GM23338 (cell line): Measurements from ENCODE around the gene ADCYAP1R1. TPM values are rescaled to one million over a fixed set of nuclear protein-coding genes. Genes with fewer than 3 reads are reported as not detected.

Experiments used
- ATAC-seq: fragments of 200-7000 bp; cut with Tn5 transposase; 3 replicates; pipeline ENCODE4 v1.9.1; 2020
- DNase-seq: peaks from one replicate; pipeline ENCODE4 v3.0.0-alpha.2; 2015; ENCODE audit warnings: low spot score
- H2AFZ ChIP-seq: fragments of 200-600 bp; sonication (generic); 2 replicates; pipeline ENCODE4 v1.8.0; 2016; ENCODE audit warnings: antibody characterized with exemption, mild to moderate bottlenecking, moderate library complexity
- H3F3A ChIP-seq: fragments of 200-600 bp; sonication (generic); replicated peaks from 2 replicates; pipeline ENCODE4 v1.8.0; 2017; ENCODE audit warnings: antibody characterized with exemption, mixed run types, low read depth
- H3K27ac ChIP-seq: fragments of 200-600 bp; sonication (generic); 2 replicates; pipeline ENCODE4 v1.6.1; 2016; ENCODE audit warnings: low read depth
- H3K27me3 ChIP-seq: fragments of 200-600 bp; sonication (generic); 2 replicates; pipeline ENCODE4 v1.8.0; 2016; ENCODE audit warnings: mild to moderate bottlenecking, mixed run types, moderate library complexity; ENCODE audit not compliant: insufficient read depth
- H3K36me3 ChIP-seq: fragments of 200-600 bp; sonication (generic); 2 replicates; pipeline ENCODE4 v1.8.0; 2016; ENCODE audit warnings: mild to moderate bottlenecking; ENCODE audit not compliant: insufficient read depth
- H3K4me1 ChIP-seq: fragments of 200-600 bp; sonication (generic); 2 replicates; pipeline ENCODE4 v1.8.0; 2016; ENCODE audit warnings: mild to moderate bottlenecking, moderate library complexity; ENCODE audit not compliant: insufficient read depth
- H3K4me2 ChIP-seq: fragments of 200-600 bp; sonication (generic); 2 replicates; pipeline ENCODE4 v1.7.1; 2017; ENCODE audit warnings: mixed run types
- H3K4me3 ChIP-seq: fragments of 200-600 bp; sonication (generic); 2 replicates; pipeline ENCODE4 v1.6.1; 2016; ENCODE audit warnings: mixed run types
- H3K79me2 ChIP-seq: fragments of 200-600 bp; sonication (generic); replicated peaks from 2 replicates; pipeline ENCODE4 v1.8.0; 2017; ENCODE audit warnings: mild to moderate bottlenecking; ENCODE audit not compliant: insufficient read depth
- H3K9me2 ChIP-seq: fragments of 200-600 bp; sonication (generic); 2 replicates; pipeline ENCODE4 v1.8.0; 2017; ENCODE audit not compliant: insufficient read depth
- H4K20me1 ChIP-seq: fragments of 200-600 bp; sonication (generic); replicated peaks from 2 replicates; pipeline ENCODE4 v1.8.0; 2017; ENCODE audit warnings: mild to moderate bottlenecking; ENCODE audit not compliant: insufficient read depth
- H3K27ac Mint-ChIP-seq: 2 replicates; pipeline ENCODE4 v1.8.0; 2020; ENCODE audit warnings: inconsistent platforms, mild to moderate bottlenecking, moderate library complexity, mixed read lengths
- H3K27me3 Mint-ChIP-seq: 3 replicates; pipeline ENCODE4 v1.8.0; 2022; ENCODE audit warnings: low read depth, mild to moderate bottlenecking, moderate library complexity, mixed read lengths, inconsistent platforms; ENCODE audit not compliant: insufficient read depth, poor library complexity
- H3K36me3 Mint-ChIP-seq: 3 replicates; pipeline ENCODE4 v1.8.0; 2021; ENCODE audit warnings: low read depth, mild to moderate bottlenecking, inconsistent platforms, moderate library complexity, mixed read lengths
- H3K4me1 Mint-ChIP-seq: 3 replicates; pipeline ENCODE4 v1.8.0; 2020; ENCODE audit warnings: mild to moderate bottlenecking, inconsistent platforms, mixed read lengths
- H3K4me3 Mint-ChIP-seq: 3 replicates; pipeline ENCODE4 v1.8.0; 2021; ENCODE audit warnings: moderate library complexity, mild to moderate bottlenecking, inconsistent platforms, mixed read lengths
- H3K9me3 Mint-ChIP-seq: 3 replicates; pipeline ENCODE4 v1.8.0; 2020; ENCODE audit warnings: moderate library complexity, mild to moderate bottlenecking, inconsistent platforms, mixed read lengths
- CREB1 ChIP-seq: fragments of 250-450 bp; sonication (Bioruptor Pico); IDR thresholded peaks from 2 replicates; pipeline ENCODE4 v1.5.0; 2020; ENCODE audit warnings: low read depth, mild to moderate bottlenecking, moderate library complexity
- EZH2phosphoT487 ChIP-seq: fragments of 200-600 bp; sonication (generic); IDR thresholded peaks from one replicate; pipeline ENCODE4 v1.8.1; 2018; ENCODE audit warnings: antibody characterized with exemption; ENCODE audit not compliant: unreplicated experiment
- JUNB ChIP-seq: IDR thresholded peaks from one replicate; pipeline ENCODE4 v1.6.1; 2016; ENCODE audit warnings: antibody characterized with exemption; ENCODE audit not compliant: unreplicated experiment
- POLR2AphosphoS5 ChIP-seq: IDR thresholded peaks from 2 replicates; pipeline ENCODE4 v1.6.1; 2016; ENCODE audit warnings: antibody characterized with exemption, low read depth
- STAT1 ChIP-seq: IDR thresholded peaks from one replicate; pipeline ENCODE4 v1.6.1; 2016; ENCODE audit warnings: antibody characterized with exemption; ENCODE audit not compliant: unreplicated experiment
- ZNF114 ChIP-seq: fragments of 250-450 bp; sonication (Bioruptor Pico); IDR thresholded peaks from 2 replicates; pipeline ENCODE4 v1.5.0; 2020; ENCODE audit warnings: mild to moderate bottlenecking, moderate library complexity
- ZNF331 ChIP-seq: fragments of 250-450 bp; sonication (Bioruptor Pico); IDR thresholded peaks from 2 replicates; pipeline ENCODE4 v1.5.0; 2020; ENCODE audit warnings: low read depth, mild to moderate bottlenecking, moderate library complexity
- ZNF462 ChIP-seq: fragments of 250-450 bp; sonication (Bioruptor Pico); IDR thresholded peaks from 2 replicates; pipeline ENCODE4 v1.5.0; 2020; ENCODE audit warnings: mild to moderate bottlenecking, moderate library complexity
- polyA plus RNA-seq: library from polyadenylated mRNA; unstranded; fragments of >200 nt; fragmentation: Nextera tagmentation; extraction: Ambion mirVana; gene quantifications from 2 replicates; pipeline ENCODE4 v1.2.1, GENCODE V29; 2016
- total RNA-seq: library from RNA; depleted of rRNA; stranded (reverse); fragments of >200 nt; shearing (Covaris generic); gene quantifications from 2 replicates; pipeline ENCODE4 v1.2.3, GENCODE V29; 2014
- TF ChIP-seq, protein P1 (sequence below), 2 experiments: fragments of 200-600 bp in 1 of 2; sonication (generic) in 1 of 2; conservative IDR thresholded peaks; 2 replicates each; pipeline versions ENCODE4 v1.5.1 to v1.6.1; 2016 to 2017; ENCODE audit warnings: antibody characterized with exemption in 2 of 2, low read depth in 2 of 2, mild to moderate bottlenecking in 2 of 2, moderate library complexity in 1 of 2
- TF ChIP-seq, protein P2 (sequence below): IDR thresholded peaks from 2 replicates; pipeline ENCODE4 v1.6.1; 2016; ENCODE audit warnings: antibody characterized with exemption

The ADCYAP1R1 gene
- total and polyA plus RNA-seq, 2 experiments from 2014 or later: 1.8 to 10.6 TPM

GRCh38 chr7:31053986-31054385 lies 1.9 kb downstream of the ADCYAP1R1 start:
- peak overlapping the region; percentile 91 for H3K4me2 ChIP-seq
- Mint-ChIP-seq H3K4me1 (peaks cover 23% of the 10 kb centered on the region), H3K27me3 (peaks cover 30% of the 10 kb centered on the region), H3K9me3 (no peaks in the 10 kb centered on the region), H3K27ac (no peak overlapping the region), H3K4me3 (peak overlapping the region; percentile 58), H3K36me3 (no peaks in the 10 kb centered on the region)
- ATAC-seq: no peak
- DNase-seq: no peak
- no peaks in the 10 kb centered on the region for H3K9me2 ChIP-seq
- H3K4me1 ChIP-seq: peaks cover 10% of the 10 kb centered on the region
- H3K4me3 ChIP-seq: peak overlapping the region; percentile 81
- H3K79me2 ChIP-seq: no peaks in the 10 kb centered on the region; the same call in 1 of the 2 replicates
- no peak overlapping the region for H2AFZ ChIP-seq
- TF ChIP-seq, protein P1, sequence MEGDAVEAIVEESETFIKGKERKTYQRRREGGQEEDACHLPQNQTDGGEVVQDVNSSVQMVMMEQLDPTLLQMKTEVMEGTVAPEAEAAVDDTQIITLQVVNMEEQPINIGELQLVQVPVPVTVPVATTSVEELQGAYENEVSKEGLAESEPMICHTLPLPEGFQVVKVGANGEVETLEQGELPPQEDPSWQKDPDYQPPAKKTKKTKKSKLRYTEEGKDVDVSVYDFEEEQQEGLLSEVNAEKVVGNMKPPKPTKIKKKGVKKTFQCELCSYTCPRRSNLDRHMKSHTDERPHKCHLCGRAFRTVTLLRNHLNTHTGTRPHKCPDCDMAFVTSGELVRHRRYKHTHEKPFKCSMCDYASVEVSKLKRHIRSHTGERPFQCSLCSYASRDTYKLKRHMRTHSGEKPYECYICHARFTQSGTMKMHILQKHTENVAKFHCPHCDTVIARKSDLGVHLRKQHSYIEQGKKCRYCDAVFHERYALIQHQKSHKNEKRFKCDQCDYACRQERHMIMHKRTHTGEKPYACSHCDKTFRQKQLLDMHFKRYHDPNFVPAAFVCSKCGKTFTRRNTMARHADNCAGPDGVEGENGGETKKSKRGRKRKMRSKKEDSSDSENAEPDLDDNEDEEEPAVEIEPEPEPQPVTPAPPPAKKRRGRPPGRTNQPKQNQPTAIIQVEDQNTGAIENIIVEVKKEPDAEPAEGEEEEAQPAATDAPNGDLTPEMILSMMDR (conservative IDR thresholded peaks at IDR 0.05; ENCODE audit: low read depth in 2 of 2): no peak
- TF ChIP-seq POLR2AphosphoS5 (no peak), EZH2phosphoT487 (no peak), ZNF331 (CRISPR knock-in tag) (no peak)
- TF ChIP-seq, protein P2, sequence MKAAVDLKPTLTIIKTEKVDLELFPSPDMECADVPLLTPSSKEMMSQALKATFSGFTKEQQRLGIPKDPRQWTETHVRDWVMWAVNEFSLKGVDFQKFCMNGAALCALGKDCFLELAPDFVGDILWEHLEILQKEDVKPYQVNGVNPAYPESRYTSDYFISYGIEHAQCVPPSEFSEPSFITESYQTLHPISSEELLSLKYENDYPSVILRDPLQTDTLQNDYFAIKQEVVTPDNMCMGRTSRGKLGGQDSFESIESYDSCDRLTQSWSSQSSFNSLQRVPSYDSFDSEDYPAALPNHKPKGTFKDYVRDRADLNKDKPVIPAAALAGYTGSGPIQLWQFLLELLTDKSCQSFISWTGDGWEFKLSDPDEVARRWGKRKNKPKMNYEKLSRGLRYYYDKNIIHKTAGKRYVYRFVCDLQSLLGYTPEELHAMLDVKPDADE: no peak
- H3K36me3 ChIP-seq: no peaks in the 10 kb centered on the region
- no peaks in the 10 kb centered on the region for H4K20me1 ChIP-seq
- peaks cover 31% of the 10 kb centered on the region for H3K27me3 ChIP-seq
- H3F3A ChIP-seq: 0 out of 2 replicates have a peak, but pooled peaks cover 4% of the 10 kb centered on the region
- H3K27ac ChIP-seq: no peak overlapping the region

DNA sequence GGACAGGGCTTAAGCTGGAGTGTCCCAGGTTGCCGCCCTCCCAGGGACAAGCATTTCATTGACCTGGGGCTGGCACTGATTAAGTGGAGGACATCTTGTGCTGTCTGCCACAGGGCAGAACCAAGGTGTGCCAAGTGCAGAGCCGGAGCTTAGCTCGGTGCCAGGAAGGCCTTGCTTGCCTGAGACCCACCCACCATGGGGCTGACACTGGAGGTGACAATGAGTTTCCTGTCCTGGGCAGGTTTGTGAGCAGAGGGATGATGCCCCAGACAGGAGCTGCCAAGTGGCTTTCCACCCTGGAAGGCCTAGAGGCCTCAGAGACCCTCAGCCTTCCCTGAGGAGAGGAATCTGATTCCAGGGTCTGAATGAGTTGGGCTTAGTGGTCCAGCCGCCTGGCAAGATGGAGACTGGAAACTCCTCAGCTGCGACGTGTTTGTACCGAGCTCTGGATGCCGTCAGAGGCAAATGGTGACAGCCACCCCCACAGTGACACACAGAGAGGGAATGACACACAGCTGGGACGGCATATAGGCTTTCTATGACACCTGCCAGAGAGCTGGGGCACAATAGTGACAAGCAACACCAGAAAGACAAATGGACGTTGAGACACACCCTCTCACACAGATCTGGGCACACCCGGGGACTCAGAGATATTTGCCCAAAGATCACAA lies 2.6 kb downstream of the ADCYAP1R1 start:
- Mint-ChIP-seq H3K4me3 (no peak overlapping the region), H3K4me1 (peaks cover 29% of the 10 kb centered on the region), H3K27ac (no peak overlapping the region), H3K36me3 (no peaks in the 10 kb centered on the region), H3K27me3 (peaks cover 35% of the 10 kb centered on the region), H3K9me3 (no peaks in the 10 kb centered on the region)
- Histone ChIP-seq H3K36me3 (no peaks in the 10 kb centered on the region), H3K79me2 (no peaks in the 10 kb centered on the region; the same call in 1 of the 2 replicates), H3K9me2 (no peaks in the 10 kb centered on the region), H3F3A (0 out of 2 replicates have a peak, but pooled peaks cover 4% of the 10 kb centered on the region), H3K27ac (no peak overlapping the region), H3K4me2 (no peak overlapping the region), H3K27me3 (peaks cover 31% of the 10 kb centered on the region), H3K4me3 (no peak overlapping the region), H2AFZ (no peak overlapping the region), H4K20me1 (no peaks in the 10 kb centered on the region), H3K4me1 (peaks cover 10% of the 10 kb centered on the region)
- DNase-seq: no peak
- no peak for ATAC-seq
- TF ChIP-seq ZNF331 (CRISPR knock-in tag) (no peak), ZNF462 (CRISPR knock-in tag) (no peak), JUNB (no peak), ZNF114 (no peak), CREB1 (CRISPR knock-in tag) (no peak), STAT1 (no peak)
- TF ChIP-seq, protein P2: no peak
